NCI-H1417 (cell line): ENCODE measurements around the gene SIPA1.

ENCODE experiments used
- DNase-seq, 3 experiments: peaks; one replicate each; lab custom pipeline; 2025; lab: John Stamatoyannopoulos, UW

Gene SIPA1

DNA sequence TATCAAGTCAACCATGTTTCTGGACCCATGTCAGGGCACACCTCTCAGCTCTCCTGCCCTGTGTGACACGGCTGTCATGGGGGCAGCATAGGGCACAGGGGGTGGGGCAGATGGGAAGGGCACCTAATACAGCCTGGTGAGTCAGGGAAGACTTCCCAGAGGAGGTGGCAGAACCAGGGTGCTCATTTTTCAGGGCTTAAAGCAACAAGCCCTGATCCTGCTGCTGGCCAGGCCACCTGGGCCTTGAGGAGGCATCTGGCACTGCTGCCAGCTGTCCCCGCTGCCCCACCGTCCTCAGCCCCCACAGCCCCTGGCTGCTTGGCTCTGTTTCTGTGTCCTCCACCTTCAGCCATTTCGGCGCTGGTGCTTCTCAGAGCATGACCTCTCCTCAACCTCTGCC lies 28.2 kb upstream of the SIPA1 start:
- DNase-seq: no peak

GRCh38 chr11:65610404-65610803 lies 27.5 kb upstream of the SIPA1 start:
- DNase-seq: no peak

- DNase-seq: no peak
These were observed 26.7 kb upstream of the SIPA1 start for GRCh38 chr11:65611028-65611757.

DNA sequence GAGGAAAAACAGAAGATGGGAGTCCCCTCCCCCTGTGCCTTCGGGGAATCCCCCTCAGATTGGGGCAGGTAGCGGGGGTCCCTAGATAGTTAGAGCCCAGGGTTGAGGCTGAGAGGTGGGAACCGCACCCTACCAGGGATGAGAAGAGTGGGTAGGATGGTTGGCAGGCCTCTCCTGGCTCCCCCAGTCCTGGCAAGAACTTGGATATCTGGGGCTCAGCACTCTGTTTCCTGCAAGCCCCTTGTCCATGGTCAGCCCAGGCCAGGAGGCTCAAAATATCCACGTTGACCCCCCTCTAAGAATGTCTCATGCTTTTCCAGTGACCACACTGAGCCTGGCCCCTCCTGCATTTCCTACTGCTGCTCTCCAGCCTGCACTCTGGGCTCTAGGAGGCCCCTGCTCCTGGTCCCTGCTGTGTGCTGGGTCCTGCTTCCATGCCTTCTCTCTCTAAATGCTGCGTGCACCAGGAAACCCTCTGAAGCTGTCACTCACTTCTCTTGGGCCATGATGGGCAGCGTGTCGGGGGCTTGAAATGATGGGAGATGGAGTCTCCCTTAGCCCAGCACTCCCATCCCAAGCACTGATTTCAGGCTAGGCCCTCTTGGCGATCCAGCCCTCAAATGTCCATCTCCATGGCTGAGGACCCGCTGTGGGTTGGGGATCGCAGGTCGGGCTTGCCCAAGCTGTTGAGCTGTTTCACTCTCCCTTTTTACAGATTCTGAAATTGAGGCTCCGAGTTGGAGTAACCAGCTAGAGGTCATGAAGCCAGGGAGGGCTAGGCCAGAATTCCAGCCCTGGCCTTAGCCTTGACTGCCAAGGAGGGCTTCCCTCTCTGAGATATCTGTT lies 25.9 kb upstream of the SIPA1 start:
- DNase-seq: no peak

DNA sequence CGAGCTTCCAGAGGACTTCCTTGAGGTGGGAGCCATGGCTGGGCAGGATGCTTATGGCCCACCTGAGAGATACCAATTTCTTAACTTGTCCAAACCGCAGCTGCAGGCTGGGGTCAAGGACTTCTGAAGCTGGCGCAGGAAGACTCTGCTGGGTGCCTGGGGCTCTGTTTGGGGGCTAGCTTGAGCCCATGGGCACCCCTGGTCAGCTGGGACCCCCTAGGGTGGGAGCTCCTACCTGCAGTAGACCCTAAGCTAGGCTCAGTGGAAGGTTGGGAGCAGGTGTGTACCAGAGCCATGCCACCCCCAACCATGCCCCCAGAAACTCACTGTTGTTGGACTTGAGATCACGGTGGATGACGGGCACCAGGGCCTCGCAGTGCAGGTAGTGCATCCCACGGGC lies 25.2 kb upstream of the SIPA1 start:
- no peak for DNase-seq

GRCh38 chr11:65613091-65613928 lies 24.6 kb upstream of the SIPA1 start:
- peak in 1 of 3 experiments; percentile 54 for DNase-seq

DNA sequence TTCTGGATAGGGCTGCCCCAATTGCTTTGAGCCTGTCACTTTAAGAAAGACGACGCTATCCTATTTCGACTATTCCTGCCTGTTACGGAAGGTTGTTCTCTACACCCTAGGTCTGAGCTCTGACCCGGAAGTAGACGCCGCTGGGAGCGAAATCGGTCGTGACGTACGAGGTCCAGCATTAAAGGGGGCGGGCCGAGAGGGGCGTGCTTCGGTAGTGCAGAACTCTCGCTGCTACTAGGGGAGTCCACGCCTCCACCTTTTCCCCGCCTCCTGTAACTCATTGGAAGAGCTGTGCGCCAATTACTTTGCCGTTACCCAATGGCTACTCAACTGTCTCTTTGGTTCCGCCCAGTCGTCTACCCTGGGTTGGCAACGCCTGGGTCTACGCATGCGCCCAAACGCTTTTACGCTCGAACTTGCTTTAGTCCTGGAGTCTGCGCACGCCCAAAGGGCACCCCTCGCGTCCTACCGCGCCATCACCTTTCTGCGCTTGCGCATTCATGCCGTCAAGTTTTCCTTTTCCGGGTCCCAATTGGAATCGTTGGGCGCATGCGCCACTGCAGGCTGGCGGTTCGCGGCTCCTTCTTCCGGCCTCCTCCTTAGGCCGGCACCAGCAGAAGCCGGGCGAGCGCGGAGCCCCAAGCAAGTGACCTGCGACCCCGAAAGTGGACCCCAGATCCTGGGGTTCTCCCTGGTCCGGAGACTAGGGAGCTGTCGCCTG lies 22.5 kb upstream of the SIPA1 start, which contains the start of gene PCNX3:
PCNX3 (plus strand) TSS at position 548 of the 721 bp plus-strand sequence. CDS start 536 bp downstream, outside the sequence.
- peak; percentile 100 for DNase-seq

GRCh38 chr11:65615950-65616574 lies 21.8 kb upstream of the SIPA1 start:
- peak in 2 of 3 experiments; percentile 65 to 72 for DNase-seq

- DNase-seq: no peak
These were observed 21.3 kb upstream of the SIPA1 start for GRCh38 chr11:65616575-65617001.

DNA sequence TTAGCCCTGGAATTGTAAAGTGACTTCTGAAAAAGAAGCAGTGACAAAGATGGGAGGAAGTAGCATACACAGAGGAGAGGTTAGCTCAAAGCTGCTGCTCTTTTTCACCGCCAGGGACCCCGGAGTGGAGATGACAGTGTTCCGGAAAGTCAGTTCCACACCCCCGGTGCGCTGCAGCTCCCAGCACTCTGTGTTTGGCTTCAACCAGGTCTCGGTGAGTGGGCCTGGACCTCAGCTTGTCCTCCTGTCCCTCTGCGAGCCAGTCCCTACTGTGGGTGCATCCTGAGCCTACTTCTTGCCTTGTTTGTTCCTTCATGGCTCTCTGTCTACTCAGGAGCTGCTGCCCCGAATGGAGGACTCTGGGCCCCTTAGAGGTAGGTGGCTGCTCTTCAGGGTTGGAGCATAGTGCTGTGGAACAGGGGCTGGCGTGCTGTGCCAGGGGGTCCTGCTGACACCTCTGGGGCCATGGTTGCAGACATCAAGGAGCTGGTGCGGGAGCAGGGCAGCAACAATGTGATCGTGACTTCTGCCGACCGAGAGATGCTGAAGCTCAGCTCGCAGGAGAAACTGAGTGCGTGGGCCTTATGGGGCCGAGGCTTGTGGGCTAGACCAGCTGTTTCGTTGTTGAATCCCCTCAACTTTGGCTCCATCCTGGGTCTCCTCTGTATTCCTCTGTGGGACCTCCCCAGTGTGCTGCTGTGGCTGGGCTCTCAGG lies 20.6 kb upstream of the SIPA1 start:
- DNase-seq: no peak

DNA sequence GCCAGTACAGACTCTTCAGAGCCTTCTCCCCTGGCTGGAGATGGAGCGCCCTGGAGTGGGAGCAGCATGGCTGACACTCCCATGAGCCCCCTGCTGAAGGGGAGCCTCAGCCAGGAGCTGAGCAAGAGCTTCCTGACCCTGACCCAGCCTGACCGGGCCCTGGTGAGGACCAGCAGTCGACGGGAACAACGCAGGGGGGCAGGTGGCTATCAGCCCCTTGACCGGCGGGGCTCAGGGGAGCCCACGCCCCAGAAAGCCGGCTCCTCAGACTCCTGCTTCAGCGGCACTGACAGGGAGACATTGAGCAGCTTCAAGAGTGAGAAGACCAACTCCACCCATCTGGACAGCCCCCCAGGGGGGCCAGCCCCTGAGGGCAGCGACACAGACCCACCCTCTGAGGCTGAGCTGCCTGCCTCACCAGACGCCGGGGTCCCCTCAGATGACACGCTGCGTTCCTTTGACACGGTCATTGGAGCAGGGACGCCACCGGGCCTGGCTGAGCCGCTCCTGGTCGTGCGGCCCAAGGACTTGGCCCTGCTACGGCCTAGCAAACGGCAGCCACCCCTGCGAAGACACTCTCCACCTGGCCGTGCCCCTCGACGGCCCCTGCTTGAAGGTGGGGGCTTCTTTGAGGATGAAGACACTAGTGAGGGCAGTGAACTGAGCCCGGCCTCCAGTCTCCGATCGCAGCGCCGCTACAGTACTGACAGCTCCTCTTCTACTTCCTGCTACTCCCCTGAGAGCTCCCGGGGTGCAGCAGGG lies 19.7 kb upstream of the SIPA1 start:
- no peak for DNase-seq

DNA sequence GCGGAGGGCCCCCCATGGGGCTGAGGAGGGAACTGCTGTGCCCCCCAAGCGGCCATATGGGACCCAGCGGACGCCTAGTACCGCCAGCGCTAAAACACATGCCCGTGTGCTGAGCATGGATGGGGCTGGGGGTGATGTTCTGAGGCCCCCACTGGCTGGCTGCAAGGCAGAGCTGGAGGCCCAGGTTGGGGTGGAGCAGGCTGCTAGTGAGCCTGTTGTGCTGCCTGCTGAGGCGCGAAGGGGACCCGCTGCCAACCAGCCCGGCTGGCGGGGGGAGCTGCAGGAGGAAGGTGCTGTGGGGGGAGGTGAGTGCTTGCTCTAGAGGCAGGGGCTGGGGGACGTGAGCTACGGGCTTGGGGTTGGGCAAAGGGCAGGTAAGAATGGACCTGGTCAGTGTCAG lies 19.1 kb upstream of the SIPA1 start:
- DNase-seq: no peak

DNA sequence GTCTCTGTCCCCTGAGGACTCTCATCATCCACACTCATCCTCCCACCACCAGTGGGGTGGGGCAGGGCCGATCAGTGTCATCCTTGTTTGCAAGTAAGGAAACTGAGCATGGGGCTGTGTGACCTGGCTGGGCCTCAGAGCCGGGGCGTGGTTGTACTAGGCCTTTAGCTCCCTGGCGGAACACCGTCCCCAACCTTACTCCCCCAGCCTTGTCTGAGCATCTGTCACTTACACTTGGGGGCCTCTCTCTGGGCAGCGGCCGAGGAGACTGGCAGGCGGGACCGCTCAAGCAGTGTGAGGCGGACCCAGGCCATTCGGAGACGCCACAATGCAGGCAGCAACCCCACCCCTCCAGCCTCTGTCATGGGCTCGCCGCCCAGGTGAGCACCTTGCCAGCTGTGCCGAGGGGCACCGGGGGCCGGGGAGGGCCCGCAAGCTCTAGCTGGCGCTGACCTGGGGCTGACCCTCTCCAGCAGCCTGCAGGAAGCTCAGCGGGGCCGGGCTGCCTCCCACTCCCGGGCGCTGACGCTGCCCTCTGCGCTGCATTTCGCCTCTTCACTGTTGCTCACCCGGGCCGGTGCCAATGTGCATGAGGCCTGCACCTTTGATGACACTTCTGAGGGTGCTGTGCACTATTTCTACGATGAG lies 18.5 kb upstream of the SIPA1 start:
- DNase-seq: no peak

DNA sequence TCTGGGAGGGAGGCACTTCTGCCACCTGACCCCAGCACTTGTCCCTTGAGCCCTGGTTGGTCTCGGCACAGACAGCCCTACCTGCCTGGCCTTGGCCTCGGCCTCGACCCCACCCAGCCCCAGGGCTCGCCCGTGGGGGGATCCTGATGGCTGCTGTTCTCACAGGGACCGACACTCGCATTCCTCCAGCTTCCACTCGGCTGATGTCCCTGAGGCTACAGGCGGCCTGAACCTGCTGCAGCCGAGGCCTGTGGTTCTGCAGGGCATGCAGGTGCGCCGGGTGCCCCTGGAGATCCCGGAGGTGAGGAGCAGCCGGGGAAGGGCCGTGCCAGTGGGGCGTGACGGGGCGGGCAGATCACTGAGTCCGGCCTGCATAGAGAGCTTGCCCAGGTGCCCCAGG lies 17.2 kb upstream of the SIPA1 start:
- no peak for DNase-seq

GRCh38 chr11:65621460-65621859 lies 16.4 kb upstream of the SIPA1 start:
- DNase-seq: no peak

DNA sequence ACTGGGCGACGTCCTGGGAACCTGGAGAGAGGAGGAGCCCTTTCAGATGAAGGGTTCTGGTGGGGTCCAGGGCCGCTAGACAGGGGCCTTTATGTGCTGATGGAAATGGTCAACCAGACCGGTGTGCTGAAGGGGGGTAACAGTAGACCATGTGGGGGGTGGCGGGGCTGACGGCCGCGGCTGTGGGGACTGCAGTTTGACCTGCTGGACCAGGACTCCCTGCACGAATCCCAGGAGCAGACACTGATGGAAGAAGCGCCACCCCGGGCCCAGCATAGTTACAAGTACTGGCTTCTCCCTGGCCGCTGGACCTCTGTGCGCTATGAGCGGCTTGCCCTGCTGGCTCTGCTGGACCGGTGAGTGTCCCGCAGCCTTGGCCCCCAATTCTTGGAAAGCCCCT lies 15.9 kb upstream of the SIPA1 start:
- DNase-seq: no peak

DNA sequence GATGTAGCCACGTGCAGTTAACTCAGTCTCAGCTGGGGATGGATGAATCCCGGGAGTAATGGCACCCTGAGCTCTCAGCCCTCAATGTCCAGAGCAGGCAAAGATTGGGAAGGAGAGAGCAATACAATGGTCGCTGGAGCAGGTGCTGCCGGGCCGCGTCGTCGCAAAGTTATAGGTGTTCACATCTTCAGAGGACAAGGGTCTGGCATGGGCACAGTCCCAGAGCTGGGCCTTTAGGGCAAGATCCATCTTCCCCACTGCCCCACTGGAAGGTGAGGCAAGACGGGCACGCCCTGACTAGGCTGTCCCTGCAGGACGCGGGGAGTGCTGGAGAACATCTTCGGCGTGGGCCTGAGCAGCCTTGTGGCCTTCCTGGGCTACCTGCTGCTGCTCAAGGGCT lies 14.7 kb upstream of the SIPA1 start:
- DNase-seq: no peak

GRCh38 chr11:65623852-65624616 lies 13.9 kb upstream of the SIPA1 start:
- DNase-seq: no peak
